ENCODE measurements around the gene ATAD3C.
"Not testable (repeated sequence)": the region's sequence is repeated elsewhere in the genome, so short reads cannot be mapped to it uniquely, and the experiment has no call there.

The ATAD3C gene

GRCh38 chr1:1419813-1420653 lies 29.5 kb upstream of the ATAD3C start:
- no peak for DNase-seq

- DNase-seq = no peak
These were observed 28.8 kb upstream of the ATAD3C start for GRCh38 chr1:1420654-1421141.

- no peak for DNase-seq
These were observed 28.2 kb upstream of the ATAD3C start, which contains the start of gene ANKRD65 for GRCh38 chr1:1421147-1421906. Gene ANKRD65 (minus strand): TSS chr1:1421276. CDS start chr1:1421005, 271 bp downstream.

GRCh38 chr1:1421907-1422464 lies 27.5 kb upstream of the ATAD3C start:
- no peak for DNase-seq

GRCh38 chr1:1422465-1423244 lies 26.8 kb upstream of the ATAD3C start:
- DNase-seq = no peak

GRCh38 chr1:1423245-1423597 lies 26.3 kb upstream of the ATAD3C start:
- no peak for DNase-seq

- no peak for DNase-seq
These were observed 24.8 kb upstream of the ATAD3C start for GRCh38 chr1:1424707-1425106.

- no peak for DNase-seq
These were observed 24.1 kb upstream of the ATAD3C start for GRCh38 chr1:1425426-1425752.

GRCh38 chr1:1425753-1426495 lies 23.6 kb upstream of the ATAD3C start:
- no peak for DNase-seq

GRCh38 chr1:1426496-1427105 lies 22.9 kb upstream of the ATAD3C start:
- no peak for DNase-seq

- no peak for DNase-seq
These were observed 22.2 kb upstream of the ATAD3C start for GRCh38 chr1:1427106-1427819.

GRCh38 chr1:1427820-1428148 lies 21.7 kb upstream of the ATAD3C start:
- DNase-seq = no peak

- DNase-seq = no peak
These were observed 21.3 kb upstream of the ATAD3C start for GRCh38 chr1:1428174-1428573.

- not testable (repeated sequence) for DNase-seq
These were observed 20.5 kb upstream of the ATAD3C start for GRCh38 chr1:1428967-1429366.

- DNase-seq = no peak
These were observed 19.8 kb upstream of the ATAD3C start for GRCh38 chr1:1429671-1430073.

GRCh38 chr1:1430114-1430982 lies 19.1 kb upstream of the ATAD3C start:
- DNase-seq = peak; percentile 62

- DNase-seq = no peak
These were observed 18.3 kb upstream of the ATAD3C start for GRCh38 chr1:1430992-1431844.

GRCh38 chr1:1431845-1432273 lies 17.6 kb upstream of the ATAD3C start:
- no peak for DNase-seq

GRCh38 chr1:1432274-1432950 lies 17.1 kb upstream of the ATAD3C start:
- no peak for DNase-seq
